Right ventricle myocardium superior (tissue), 1 donor: ENCODE results near the gene TSPAN9. TPM values are rescaled to one million over a fixed set of nuclear protein-coding genes. Genes with fewer than 3 reads are reported as not detected.
A peak's percentile ranks its signal among the peaks of the same experiment; 100 is the strongest.

Source experiments
- ATAC-seq: fragments of 200-7000 bp; cut with Tn5 transposase; one replicate; pipeline ENCODE4 v1.9.1; 2020; ENCODE audit warnings: mild to moderate bottlenecking; ENCODE audit not compliant: poor library complexity
- DNase-seq: peaks from one replicate; pipeline ENCODE4 v3.0.0-alpha.2; 2020
- intact Hi-C: fragments of 100-400 bp; cut with DNase I; formaldehyde crosslinking; loops from one replicate; pipeline ENCODE4 v1.11.2; 2022
- total RNA-seq: library from RNA; stranded (reverse); fragmentation: NEBNext Ultra II Directional; extraction: Animal tissue kit (Norgen Biotek cat#: 25700); gene quantifications from one replicate; pipeline ENCODE4 v1.2.1, GENCODE V29; 2021
- donor health status: DM: no; HTN: yes; CAD: no; lungs with severe emphysema.

TSPAN9 gene
- total RNA-seq, 1 donor from 2014 or later: 156 TPM

- ATAC-seq (no peak), DNase-seq (no peak)
- intact Hi-C loops: no loop called here
These were observed 201.7 kb downstream of the TSPAN9 start for GRCh38 chr12:3278681-3279414.

GRCh38 chr12:3279415-3279780, 202.2 kb downstream of the TSPAN9 start:
- DNase-seq (no peak), ATAC-seq (no peak)
- intact Hi-C loops: no loop called here

GRCh38 chr12:3279832-3280231, 202.7 kb downstream of the TSPAN9 start:
- no peak for ATAC-seq
- intact Hi-C loops: no loop called here

GRCh38 chr12:3280967-3281366, 203.8 kb downstream of the TSPAN9 start:
- intact Hi-C loops: no loop called here
- ATAC-seq (no peak), DNase-seq (no peak)

More at GRCh38 chr12:3279832-3280231, 202.7 kb downstream of the TSPAN9 start:
- DNase-seq: no peak

GRCh38 chr12:3281588-3282383, 204.6 kb downstream of the TSPAN9 start:
- DNase-seq (no peak), ATAC-seq (peak; percentile 73)
- intact Hi-C loops: no loop called here

GRCh38 chr12:3282384-3282670, 205.1 kb downstream of the TSPAN9 start:
- ATAC-seq: no peak
- intact Hi-C loops: no loop called here
- DNase-seq: no peak

GRCh38 chr12:3283137-3283680, 206.0 kb downstream of the TSPAN9 start:
- intact Hi-C loops: no loop called here
- no peak for ATAC-seq

GRCh38 chr12:3284405-3284804, 207.2 kb downstream of the TSPAN9 start:
- intact Hi-C loops: no loop called here
- no peak for ATAC-seq
- DNase-seq: no peak

More at GRCh38 chr12:3283137-3283680, 206.0 kb downstream of the TSPAN9 start:
- DNase-seq: no peak

GRCh38 chr12:3285570-3285969, 208.4 kb downstream of the TSPAN9 start:
- ATAC-seq: no peak
- no peak for DNase-seq
- intact Hi-C loops: no loop called here

- intact Hi-C loops: no loop called here
- ATAC-seq (no peak), DNase-seq (no peak)
These were observed 211.5 kb downstream of the TSPAN9 start for GRCh38 chr12:3288690-3289089.

- DNase-seq (no peak), ATAC-seq (no peak)
- intact Hi-C loops: no loop called here
These were observed 212.5 kb downstream of the TSPAN9 start for GRCh38 chr12:3289702-3290101.

GRCh38 chr12:3291939-3292338, 214.8 kb downstream of the TSPAN9 start:
- no peak for DNase-seq
- intact Hi-C loops: no loop called here
- ATAC-seq: no peak

GRCh38 chr12:3292677-3293412, 215.7 kb downstream of the TSPAN9 start:
- no peak for DNase-seq
- no peak for ATAC-seq
- intact Hi-C loops: no loop called here

GRCh38 chr12:3293446-3294161, 216.4 kb downstream of the TSPAN9 start:
- intact Hi-C loops: no loop called here
- peak; percentile 4 for ATAC-seq

GRCh38 chr12:3294481-3294911, 217.3 kb downstream of the TSPAN9 start:
- DNase-seq (peak; percentile 65), ATAC-seq (peak; percentile 20)
- intact Hi-C loops: no loop called here

More at GRCh38 chr12:3293446-3294161, 216.4 kb downstream of the TSPAN9 start:
- no peak for DNase-seq

- intact Hi-C loops: no loop called here
- ATAC-seq (no peak), DNase-seq (no peak)
These were observed 218.0 kb downstream of the TSPAN9 start for GRCh38 chr12:3295225-3295624.

- intact Hi-C loops: no loop called here
- ATAC-seq (peak; percentile 25), DNase-seq (peak; percentile 78)
These were observed 218.6 kb downstream of the TSPAN9 start for GRCh38 chr12:3295646-3296408.

GRCh38 chr12:3296409-3296701, 219.2 kb downstream of the TSPAN9 start:
- intact Hi-C loops: no loop called here
- ATAC-seq (no peak), DNase-seq (no peak)
